Measurements from ENCODE around the gene TPRN. TPM values are rescaled to one million over a fixed set of nuclear protein-coding genes. Genes with fewer than 3 reads are reported as not detected.
A peak's percentile ranks its signal among the peaks of the same experiment; 100 is the strongest.

The TPRN gene
- total and polyA plus RNA-seq, 9 of the 15 experiments (the other 6 are each of a cell fraction or from before 2014, with no cell fraction given) = 0.31 to 31.9 (median 4.4) TPM

DNA sequence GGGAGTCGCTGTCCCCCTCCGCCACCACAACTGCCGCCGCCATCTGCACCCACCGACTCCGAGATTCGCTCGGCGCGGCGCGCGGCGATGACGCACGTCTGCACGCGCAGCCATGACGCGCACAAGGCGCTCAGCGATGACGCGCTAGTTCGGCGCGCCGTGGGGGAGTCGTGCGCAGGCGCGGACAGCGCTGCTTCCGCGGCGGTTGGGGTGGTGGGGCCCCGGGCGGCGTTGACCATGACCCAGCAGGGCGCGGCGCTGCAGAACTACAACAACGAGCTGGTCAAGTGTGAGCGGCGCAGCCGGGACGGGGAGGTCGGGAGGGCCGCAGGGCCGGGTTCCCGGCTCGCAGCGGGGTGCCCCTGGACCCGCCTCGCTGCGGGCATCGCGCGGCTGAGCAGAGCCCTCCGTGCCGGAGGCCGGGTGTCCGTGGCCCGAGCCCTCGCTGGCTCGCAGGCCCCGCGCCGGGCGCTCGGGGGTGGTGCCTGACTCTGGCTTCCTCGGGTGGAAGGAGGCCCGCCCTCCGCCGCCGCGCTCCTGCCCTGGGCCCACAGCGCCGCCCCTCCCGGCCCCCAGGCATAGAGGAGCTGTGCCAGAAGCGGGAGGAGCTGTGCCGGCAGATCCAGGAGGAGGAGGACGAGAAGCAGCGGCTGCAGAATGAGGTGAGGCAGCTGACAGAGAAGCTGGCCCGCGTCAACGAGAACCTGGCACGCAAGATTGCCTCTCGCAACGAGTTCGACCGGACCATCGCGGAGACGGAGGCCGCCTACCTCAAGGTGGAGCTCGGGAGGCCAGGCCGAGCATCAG, 11.8 kb downstream of the TPRN start, which contains the start of the genes ANAPC2 and SSNA1 (continued):
- TF ChIP-seq, protein P1, sequence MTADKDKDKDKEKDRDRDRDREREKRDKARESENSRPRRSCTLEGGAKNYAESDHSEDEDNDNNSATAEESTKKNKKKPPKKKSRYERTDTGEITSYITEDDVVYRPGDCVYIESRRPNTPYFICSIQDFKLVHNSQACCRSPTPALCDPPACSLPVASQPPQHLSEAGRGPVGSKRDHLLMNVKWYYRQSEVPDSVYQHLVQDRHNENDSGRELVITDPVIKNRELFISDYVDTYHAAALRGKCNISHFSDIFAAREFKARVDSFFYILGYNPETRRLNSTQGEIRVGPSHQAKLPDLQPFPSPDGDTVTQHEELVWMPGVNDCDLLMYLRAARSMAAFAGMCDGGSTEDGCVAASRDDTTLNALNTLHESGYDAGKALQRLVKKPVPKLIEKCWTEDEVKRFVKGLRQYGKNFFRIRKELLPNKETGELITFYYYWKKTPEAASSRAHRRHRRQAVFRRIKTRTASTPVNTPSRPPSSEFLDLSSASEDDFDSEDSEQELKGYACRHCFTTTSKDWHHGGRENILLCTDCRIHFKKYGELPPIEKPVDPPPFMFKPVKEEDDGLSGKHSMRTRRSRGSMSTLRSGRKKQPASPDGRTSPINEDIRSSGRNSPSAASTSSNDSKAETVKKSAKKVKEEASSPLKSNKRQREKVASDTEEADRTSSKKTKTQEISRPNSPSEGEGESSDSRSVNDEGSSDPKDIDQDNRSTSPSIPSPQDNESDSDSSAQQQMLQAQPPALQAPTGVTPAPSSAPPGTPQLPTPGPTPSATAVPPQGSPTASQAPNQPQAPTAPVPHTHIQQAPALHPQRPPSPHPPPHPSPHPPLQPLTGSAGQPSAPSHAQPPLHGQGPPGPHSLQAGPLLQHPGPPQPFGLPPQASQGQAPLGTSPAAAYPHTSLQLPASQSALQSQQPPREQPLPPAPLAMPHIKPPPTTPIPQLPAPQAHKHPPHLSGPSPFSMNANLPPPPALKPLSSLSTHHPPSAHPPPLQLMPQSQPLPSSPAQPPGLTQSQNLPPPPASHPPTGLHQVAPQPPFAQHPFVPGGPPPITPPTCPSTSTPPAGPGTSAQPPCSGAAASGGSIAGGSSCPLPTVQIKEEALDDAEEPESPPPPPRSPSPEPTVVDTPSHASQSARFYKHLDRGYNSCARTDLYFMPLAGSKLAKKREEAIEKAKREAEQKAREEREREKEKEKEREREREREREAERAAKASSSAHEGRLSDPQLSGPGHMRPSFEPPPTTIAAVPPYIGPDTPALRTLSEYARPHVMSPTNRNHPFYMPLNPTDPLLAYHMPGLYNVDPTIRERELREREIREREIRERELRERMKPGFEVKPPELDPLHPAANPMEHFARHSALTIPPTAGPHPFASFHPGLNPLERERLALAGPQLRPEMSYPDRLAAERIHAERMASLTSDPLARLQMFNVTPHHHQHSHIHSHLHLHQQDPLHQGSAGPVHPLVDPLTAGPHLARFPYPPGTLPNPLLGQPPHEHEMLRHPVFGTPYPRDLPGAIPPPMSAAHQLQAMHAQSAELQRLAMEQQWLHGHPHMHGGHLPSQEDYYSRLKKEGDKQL (CRISPR knock-in tag; IDR thresholded peaks at IDR 0.05; ENCODE audit: borderline replicate concordance) = no peak
- TF ChIP-seq, protein P2, sequence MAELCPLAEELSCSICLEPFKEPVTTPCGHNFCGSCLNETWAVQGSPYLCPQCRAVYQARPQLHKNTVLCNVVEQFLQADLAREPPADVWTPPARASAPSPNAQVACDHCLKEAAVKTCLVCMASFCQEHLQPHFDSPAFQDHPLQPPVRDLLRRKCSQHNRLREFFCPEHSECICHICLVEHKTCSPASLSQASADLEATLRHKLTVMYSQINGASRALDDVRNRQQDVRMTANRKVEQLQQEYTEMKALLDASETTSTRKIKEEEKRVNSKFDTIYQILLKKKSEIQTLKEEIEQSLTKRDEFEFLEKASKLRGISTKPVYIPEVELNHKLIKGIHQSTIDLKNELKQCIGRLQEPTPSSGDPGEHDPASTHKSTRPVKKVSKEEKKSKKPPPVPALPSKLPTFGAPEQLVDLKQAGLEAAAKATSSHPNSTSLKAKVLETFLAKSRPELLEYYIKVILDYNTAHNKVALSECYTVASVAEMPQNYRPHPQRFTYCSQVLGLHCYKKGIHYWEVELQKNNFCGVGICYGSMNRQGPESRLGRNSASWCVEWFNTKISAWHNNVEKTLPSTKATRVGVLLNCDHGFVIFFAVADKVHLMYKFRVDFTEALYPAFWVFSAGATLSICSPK (IDR thresholded peaks at IDR 0.05; ENCODE audit: borderline replicate concordance) = no peak
- no peak for TF ChIP-seq SNIP1 (IDR thresholded peaks at IDR 0.05; ENCODE audit: low read depth)
- no peak for TF ChIP-seq POLR3A (IDR thresholded peaks at IDR 0.05; ENCODE audit: borderline replicate concordance, extremely low read depth, insufficient read depth, insufficient read length)
- TF ChIP-seq, protein P3, sequence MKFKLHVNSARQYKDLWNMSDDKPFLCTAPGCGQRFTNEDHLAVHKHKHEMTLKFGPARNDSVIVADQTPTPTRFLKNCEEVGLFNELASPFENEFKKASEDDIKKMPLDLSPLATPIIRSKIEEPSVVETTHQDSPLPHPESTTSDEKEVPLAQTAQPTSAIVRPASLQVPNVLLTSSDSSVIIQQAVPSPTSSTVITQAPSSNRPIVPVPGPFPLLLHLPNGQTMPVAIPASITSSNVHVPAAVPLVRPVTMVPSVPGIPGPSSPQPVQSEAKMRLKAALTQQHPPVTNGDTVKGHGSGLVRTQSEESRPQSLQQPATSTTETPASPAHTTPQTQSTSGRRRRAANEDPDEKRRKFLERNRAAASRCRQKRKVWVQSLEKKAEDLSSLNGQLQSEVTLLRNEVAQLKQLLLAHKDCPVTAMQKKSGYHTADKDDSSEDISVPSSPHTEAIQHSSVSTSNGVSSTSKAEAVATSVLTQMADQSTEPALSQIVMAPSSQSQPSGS (CRISPR knock-in tag; IDR thresholded peaks at IDR 0.05) = 0 out of 2 replicates have a peak, but pooled peaks have one; percentile 62
- TF ChIP-seq, protein P4, sequence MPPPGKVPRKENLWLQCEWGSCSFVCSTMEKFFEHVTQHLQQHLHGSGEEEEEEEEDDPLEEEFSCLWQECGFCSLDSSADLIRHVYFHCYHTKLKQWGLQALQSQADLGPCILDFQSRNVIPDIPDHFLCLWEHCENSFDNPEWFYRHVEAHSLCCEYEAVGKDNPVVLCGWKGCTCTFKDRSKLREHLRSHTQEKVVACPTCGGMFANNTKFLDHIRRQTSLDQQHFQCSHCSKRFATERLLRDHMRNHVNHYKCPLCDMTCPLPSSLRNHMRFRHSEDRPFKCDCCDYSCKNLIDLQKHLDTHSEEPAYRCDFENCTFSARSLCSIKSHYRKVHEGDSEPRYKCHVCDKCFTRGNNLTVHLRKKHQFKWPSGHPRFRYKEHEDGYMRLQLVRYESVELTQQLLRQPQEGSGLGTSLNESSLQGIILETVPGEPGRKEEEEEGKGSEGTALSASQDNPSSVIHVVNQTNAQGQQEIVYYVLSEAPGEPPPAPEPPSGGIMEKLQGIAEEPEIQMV (tag; conservative IDR thresholded peaks at IDR 0.05; ENCODE audit: low read depth) = no peak
- peak; percentile 28; the same call in 1 of the 2 replicates for TF ChIP-seq CHD2 (IDR thresholded peaks at IDR 0.05; ENCODE audit: low read depth, low read length)
- TF ChIP-seq, protein P5, sequence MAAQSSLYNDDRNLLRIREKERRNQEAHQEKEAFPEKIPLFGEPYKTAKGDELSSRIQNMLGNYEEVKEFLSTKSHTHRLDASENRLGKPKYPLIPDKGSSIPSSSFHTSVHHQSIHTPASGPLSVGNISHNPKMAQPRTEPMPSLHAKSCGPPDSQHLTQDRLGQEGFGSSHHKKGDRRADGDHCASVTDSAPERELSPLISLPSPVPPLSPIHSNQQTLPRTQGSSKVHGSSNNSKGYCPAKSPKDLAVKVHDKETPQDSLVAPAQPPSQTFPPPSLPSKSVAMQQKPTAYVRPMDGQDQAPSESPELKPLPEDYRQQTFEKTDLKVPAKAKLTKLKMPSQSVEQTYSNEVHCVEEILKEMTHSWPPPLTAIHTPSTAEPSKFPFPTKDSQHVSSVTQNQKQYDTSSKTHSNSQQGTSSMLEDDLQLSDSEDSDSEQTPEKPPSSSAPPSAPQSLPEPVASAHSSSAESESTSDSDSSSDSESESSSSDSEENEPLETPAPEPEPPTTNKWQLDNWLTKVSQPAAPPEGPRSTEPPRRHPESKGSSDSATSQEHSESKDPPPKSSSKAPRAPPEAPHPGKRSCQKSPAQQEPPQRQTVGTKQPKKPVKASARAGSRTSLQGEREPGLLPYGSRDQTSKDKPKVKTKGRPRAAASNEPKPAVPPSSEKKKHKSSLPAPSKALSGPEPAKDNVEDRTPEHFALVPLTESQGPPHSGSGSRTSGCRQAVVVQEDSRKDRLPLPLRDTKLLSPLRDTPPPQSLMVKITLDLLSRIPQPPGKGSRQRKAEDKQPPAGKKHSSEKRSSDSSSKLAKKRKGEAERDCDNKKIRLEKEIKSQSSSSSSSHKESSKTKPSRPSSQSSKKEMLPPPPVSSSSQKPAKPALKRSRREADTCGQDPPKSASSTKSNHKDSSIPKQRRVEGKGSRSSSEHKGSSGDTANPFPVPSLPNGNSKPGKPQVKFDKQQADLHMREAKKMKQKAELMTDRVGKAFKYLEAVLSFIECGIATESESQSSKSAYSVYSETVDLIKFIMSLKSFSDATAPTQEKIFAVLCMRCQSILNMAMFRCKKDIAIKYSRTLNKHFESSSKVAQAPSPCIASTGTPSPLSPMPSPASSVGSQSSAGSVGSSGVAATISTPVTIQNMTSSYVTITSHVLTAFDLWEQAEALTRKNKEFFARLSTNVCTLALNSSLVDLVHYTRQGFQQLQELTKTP (IDR thresholded peaks at IDR 0.05; ENCODE audit: low read depth in 1 of 2, partially characterized antibody in 2 of 2) = no peak
- no peak for TF ChIP-seq ZNF507 (tag; conservative IDR thresholded peaks at IDR 0.05)
- TF ChIP-seq RAD51 (IDR thresholded peaks at IDR 0.05; ENCODE audit: borderline replicate concordance, low read depth) = no peak
- TF ChIP-seq ELF2 (CRISPR knock-in tag; IDR thresholded peaks at IDR 0.05) = peak; percentile 88
